RCC 7860 (cell line): ENCODE measurements around the gene RCC1.
"Not testable (repeated sequence)": the region's sequence is repeated elsewhere in the genome, so short reads cannot be mapped to it uniquely, and the experiment has no call there.

Experiments
- DNase-seq: peaks from one replicate; pipeline ENCODE4 v3.0.0-alpha.2; 2015; ENCODE audit warnings: low spot score
- FAIRE-seq: peaks from 2 replicates; lab custom pipeline; 2012; peaks lifted over from hg19 to GRCh38; lab: Jason Lieb, UNC

RCC1 gene

DNA sequence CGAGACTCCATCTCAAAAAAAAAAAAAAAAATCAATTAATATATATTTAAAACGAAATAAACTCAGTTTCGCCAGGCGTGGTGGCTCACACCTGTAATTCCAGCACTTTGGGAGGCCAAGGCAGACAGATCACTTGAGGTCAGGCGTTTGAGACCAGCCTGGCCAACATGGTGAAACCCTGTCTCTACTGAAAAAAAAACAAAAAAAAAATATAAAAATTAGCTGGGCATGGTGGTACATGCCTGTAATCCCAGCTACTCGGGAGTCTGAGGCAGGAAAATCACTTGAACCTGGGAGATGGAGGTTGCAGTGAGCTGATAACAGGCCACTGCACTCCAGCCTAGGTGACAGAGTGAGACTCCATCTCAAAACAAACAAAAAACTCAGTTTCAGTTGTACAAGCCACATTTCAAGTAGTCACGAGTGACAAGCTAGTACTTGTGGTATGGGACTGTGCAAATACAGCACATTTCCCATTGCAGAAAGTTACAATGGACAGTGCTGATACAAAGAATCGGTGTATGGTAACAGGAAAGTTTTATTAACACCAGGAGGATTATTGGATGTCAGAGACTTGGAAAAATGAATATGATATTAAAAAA lies 35.7 kb downstream of the RCC1 start:
- DNase-seq, FAIRE-seq: not testable (repeated sequence)

DNA sequence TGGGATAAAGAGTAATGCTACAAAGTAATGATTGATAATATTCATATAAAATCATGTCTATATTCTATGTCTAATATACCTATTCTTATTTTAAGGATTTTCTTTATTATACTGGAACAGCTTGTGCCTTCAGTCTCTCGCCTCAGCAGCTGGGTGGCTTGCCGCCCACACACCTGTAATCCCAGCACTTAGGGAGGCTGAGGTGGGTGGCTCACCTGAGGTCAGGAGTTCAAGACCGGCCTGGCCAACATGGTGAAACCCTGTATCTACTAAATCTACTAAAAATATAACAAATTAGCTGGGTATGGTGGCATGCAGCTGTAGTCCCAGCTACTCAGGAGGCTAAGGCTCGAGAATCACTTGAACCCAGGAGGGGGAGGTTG lies 39.4 kb downstream of the RCC1 start:
- FAIRE-seq = no peak
- no peak for DNase-seq

DNA sequence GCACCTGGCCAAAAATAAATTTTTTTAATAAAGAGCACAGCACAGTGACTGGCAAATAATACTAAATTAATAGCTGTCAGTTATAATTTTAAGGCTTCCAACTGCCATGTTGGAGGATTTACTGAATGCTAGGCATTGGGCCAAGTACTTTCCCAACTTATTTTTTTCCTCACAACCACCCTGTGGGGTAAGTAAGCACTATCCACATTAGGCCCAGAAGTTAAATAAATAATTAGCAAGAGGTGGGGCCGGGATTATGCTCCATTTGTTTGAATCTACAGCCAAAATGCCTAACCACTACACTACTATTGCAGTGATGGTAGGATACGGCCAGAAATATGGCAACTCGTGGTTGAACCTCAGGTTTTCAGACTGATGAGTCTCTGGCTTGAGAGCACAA lies 42.5 kb downstream of the RCC1 start:
- DNase-seq = no peak

DNA sequence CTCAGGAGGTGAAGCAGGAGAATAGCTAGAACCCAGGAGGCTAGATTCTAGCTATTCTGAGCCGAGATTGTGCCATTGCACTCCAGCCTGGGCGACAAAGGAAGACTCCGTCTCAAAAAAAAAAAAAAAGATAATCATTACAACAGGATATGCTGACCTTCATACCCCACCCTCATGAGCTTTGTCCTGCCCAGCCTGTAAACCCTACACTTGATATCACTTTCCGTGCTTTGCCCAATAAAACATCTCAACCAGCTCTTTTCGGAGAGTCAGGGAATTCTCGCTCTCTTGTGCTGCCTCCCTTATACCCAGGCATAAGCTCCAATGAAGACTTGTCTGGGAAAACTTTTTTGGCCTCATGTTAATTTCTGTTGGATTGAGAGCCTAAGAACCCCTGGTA lies 45.5 kb downstream of the RCC1 start:
- FAIRE-seq (no peak), DNase-seq (no peak)

More for the DNA sequence above, 42.5 kb downstream of the RCC1 start:
- FAIRE-seq = no peak

DNA sequence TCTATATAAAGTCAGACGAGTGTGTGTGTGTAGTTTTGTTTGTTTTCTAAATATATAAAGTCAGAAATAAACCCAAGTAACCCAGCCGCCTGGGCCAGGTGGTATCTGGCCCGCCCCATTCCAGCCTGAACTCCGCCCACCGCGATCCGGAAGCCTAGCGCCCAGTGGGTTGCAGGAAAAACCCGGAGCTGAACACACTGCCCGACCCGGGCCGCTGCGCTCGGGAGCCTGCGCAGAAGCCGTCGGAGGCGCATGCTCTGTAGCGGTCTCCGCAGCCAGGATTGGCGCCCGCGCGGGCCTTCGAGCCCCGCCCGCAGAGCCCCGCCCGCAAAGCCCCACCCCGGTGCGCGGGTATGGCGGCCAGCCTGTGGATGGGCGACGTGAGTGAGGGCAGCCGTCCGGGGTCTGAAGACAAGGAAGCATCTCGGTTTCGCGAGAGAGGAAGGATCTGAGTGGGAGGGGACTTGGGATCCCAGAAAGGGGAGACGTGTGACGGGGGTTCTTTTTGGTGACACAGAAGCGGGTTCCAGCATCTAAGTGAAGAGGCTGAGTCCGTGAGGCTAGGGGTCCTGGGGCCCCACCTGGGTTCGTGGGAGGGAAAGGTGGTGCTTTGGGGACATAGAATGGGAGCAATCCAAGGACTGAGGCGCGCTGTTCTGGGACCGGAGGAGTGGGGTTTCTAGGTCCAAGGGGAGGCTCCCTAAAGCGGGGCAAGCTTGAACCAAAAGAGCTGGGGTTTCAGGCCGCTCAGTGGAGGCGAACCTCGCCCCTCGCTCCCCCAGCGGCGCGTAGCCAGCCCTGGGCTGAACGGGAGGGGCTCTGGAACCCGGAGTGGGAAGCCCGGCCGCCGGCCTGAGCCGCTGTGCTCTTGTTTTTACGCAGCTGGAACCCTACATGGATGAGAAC lies 47.2 kb downstream of the RCC1 start, which contains the start of gene TRNAU1AP:
TSS of gene TRNAU1AP (plus strand) at position 328 of the 906 bp plus-strand sequence. CDS start at position 354, 26 bp downstream.
- peak; percentile 40 for FAIRE-seq
- peak; percentile 89 for DNase-seq

DNA sequence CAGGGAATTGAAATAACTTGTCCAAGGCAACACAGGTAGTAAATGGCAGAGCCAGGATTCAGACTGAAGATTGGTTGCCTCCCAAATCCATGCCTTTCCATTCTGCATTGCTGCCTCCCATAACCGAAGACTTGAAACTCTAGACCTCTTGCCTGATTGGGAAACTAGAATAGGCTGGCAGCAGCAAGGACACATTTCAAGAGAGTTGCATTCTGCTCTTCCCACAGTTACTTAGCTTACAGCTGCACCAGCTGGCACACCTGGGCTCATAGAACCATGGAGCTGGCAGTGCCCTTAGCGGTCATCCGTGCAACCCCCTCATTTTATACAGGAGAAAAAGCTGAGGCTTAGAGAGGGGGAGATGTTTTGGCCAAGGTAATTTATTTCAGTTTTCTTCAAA lies 55.0 kb downstream of the RCC1 start:
- DNase-seq (no peak), FAIRE-seq (no peak)

DNA sequence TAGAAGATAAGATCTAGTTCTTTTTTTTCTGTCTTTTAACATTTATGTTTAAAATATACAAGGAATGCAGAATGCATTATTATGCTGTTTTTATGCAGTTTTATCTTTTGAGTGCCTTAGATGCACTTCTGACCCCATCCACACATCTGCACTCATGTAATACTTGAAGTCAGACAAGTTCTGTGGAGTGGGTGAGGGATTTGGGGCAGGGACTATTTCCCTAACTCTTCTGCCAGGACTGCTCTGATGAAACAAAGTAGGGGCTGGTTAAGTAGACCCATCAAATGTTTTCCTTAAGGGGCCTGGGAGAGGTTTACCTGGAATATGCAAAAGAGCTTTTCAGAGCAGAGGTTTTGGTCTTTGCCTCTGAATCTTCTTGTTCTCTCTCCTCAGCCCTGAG lies 58.5 kb downstream of the RCC1 start:
- FAIRE-seq = no peak
- no peak for DNase-seq

DNA sequence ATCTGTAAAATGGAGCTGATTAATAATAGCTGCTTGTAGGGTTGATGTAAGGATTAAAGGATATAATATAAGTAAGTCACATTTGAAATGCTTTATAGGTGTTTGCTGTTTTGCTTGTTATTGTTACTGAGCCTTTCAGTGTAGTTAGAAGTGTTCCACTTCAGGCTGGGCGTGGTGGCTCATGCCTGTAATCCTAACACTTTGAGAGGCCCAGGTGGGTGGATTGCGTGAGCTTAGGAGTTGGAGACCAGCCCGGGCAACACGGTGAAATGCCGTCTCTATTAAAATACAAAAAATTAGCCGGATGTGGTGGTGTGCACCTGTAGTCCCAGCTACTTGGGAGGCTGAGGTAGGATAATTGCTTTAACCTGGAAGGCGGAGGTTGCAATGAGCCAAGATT lies 59.2 kb downstream of the RCC1 start:
- DNase-seq (no peak), FAIRE-seq (no peak)

DNA sequence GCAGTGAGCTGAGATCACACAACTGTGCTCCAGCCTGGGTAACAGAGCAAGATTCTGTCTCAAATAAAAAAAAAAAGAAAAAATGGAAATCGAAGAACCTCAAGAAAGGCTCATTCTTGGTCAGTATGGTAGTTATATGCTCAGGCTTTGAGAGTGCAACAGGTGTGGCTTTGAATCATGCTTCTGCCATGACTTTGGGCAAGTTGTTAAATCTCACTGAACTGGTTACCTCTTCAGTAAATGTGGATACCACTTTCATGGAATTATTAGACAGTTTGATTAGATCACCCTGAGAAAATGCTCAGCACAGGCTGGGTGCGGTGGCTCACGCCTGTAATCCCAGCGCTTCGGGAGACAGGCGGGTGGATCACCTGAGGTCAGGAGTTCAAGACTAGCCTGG lies 59.9 kb downstream of the RCC1 start:
- FAIRE-seq (no peak), DNase-seq (no peak)

DNA sequence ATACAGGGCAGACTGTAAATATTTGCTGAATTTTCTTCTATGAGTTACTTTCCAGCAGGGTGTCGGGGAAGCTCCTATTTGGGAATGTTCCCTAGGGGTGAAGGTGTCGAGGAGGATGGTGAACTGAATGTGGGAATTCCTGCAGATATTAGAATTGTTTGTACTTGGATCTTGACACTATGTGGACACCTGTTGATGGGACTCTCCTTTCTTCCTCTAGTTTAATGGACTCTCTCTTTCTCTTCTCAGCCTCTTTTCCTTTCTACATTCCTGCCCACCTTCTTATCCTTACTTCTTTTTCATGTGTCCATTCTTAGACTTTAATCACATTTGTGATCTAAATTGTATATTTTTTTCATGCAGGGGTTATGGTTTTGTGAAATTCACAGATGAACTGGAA lies 61.1 kb downstream of the RCC1 start:
- DNase-seq = no peak
- no peak for FAIRE-seq

DNA sequence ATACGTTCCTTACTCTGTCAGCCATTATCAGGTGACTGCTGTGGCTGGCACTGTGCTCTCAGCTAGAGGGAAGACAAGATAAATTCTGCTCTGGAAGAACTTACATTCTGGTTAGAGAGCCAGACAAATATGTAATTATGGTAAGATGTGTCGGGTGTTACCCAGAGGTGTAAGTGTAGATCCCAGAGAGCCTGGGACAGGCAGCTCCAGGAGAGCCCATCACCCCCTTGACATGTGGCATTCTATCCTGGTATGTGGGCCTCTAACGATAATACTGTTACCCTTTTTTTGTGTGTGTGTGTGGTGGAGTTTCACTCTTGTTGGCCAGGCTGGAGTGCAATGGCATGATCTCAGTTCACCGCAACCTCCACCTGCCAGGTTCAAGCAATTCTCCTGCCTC lies 66.1 kb downstream of the RCC1 start:
- no peak for FAIRE-seq
- DNase-seq = no peak

DNA sequence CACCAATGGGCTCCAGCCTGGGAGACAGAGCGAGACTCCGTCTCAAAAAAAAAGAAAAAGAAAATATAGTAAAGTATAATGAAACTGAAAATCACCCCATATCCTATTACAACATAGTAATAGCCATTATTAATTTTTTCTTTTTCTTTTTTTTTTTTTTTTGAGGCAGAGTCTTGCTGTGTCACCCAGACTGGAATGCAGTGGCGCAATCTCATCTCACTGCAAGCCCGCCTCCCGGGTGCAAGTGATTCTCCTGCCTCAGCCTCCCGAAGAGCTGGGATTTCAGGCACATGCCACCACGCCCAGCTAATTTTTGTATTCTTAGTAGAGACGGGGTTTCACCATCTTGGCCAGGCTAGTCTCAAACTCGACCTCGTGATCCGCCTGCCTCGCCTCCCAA lies 67.0 kb downstream of the RCC1 start:
- FAIRE-seq, DNase-seq: not testable (repeated sequence)

DNA sequence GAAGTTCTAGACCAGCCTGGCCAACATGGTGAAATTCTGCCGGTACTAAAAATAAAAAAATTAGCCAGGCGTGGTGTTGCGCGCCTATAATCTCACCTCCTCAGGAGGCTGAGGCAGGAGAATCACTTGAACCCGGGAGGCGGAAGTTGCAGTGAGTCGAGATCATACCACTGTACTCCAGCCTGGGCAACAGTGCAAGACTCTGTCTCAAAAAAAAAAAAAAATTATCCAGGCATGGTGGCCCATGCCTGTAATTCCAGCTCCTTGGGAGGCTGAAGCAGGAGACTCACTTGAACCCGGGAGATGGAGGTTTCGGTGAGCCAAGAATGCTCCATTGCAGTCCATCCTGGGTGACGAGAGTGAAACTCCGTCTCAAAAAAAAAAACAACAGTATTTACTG lies 67.7 kb downstream of the RCC1 start:
- FAIRE-seq (no peak), DNase-seq (no peak)

DNA sequence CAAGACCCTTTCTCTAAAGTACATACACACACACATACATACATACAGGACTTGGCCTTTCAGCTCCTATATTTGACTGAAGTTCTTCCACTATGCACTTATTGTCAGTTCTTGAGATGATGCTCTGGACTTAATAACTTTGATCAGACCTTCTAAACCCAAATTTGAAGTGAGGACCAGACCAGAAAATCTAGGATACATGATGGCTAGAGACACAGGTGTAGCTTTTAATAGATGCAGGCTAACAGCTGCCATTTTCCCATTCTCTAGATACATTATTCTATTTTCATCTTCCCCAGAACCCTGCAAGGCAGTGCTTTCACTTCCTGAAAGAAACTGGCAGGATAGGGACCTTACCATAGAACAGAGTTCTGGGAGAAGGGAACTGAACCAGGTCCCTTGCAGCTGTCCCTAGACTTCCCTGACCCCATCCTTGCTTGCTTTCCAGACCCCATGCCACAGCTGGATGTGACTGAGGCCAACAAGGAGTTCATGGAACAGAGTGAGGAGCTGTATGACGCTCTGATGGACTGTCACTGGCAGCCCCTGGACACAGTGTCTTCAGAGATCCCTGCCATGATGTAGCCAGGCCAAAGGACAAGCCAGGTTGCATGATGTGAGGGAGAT lies 71.3 kb downstream of the RCC1 start:
- peak; percentile 60 for DNase-seq
- FAIRE-seq = no peak

DNA sequence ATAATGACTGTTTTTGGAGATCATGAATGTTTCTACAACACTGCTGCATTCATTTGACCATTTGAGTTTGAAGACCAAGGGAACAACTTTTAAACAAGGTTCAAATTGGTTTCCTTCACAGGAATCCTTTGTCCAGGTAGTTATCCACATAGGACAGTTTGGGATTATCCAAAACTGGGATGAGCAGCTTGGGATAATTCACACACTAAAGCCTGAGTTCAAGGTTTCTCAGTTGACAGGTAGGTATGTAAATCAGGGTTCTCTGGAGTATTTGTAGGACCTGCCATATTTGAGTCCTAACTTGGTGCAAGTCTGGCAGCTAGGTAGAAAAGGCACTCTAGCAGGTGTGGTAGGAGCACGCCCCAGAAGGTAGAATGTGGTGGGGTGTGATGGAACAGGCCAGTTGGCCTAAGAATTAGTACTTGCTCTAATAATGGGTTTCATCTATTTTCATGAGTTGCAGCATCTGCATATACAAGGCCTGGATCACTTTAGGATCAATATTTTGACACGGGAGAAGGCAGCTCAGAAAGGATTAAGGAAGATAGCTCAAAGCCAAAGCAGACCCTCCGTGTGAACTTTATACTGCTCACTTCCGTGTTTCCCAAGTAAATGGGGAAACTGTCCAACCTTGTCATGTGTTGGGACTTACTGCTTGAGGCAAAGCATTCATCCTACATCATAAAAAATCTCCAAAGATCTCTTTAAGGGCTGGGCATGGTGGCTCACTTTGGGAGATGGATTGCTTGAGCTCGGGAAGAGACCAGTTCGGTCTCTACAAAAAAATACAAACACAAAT lies 72.1 kb downstream of the RCC1 start:
- DNase-seq (peak; percentile 18), FAIRE-seq (no peak)

DNA sequence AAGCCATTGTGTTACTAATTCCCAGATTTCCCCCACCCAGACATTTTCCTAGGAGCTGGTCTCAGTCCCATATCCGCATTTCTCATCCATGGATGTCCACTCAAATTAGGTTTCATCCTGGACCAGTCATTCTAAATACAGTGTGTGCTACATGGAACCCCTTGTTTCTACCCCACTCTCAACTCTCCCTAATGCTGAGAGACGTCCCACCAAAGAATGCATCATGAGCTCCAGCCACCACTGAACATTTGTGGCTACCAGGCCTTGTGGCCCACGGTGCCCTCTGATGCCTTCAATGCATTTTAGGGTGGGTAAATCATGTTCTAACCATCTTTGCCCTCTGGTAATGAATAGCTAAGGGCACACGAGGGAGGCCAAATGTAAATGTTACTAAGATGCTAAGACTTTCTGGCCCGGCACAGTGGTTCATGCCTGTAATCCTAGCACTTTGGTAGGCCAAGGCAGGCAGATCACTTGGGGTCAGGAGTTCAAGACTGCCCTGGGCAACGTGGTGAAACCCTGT lies 72.9 kb downstream of the RCC1 start:
- DNase-seq = no peak
- FAIRE-seq = no peak

DNA sequence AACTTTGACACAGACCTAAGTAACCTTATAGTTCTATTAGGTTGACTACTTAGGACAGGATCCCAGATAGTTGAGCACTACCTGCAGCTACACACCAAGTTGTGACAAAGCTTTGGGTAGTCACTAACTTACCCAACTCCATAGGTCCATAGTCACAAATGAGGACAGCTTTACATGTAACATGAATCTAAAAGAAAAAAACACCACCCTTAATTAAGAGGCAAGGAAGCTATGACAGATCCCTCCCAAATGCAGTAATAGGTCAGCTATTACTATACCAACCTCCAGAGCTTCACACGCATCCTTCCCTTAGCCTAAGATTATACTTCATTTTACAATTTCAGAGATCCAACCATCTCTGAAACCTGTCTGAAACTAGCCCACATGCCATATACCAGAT lies 73.6 kb downstream of the RCC1 start:
- no peak for FAIRE-seq
- peak; percentile 28 for DNase-seq

DNA sequence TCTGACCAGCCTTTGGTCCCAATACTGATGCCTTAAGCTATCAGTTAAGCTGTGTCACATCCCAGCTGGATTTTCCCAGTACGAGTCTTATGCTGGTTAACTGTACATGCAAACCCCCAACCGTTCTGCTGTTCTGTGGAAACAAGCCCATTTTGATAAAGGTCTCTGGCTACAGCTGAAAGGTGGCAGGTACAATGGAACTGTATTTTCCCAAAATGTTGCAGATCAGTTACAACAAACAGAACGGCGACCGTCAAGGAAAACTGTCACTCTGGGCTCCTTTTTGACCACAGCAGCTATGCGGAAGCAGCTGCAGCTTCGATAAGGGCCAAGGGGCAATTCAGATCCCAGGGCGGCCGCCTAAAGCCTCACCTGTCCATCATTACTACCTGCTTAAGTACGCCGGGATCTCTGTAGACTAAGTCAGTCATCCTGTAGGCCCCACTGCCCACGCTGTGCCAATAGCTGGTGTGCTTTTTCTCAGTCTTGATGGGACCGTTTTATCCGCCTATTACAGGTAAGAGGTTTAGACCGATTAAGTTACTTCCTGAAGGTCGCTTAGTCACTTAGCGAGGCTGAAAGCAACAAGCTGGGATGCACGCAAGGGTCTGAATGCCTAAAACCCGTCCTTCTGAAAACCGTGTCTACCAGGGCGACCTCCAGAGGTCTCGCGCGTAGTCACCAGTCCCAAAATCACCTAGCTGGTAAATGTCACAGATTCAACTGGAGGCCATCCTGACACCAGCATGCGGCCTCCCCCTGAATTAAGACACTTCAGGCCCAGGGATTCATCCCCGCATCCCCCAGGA lies 75.1 kb downstream of the RCC1 start:
- DNase-seq (peak; percentile 31), FAIRE-seq (no peak)

DNA sequence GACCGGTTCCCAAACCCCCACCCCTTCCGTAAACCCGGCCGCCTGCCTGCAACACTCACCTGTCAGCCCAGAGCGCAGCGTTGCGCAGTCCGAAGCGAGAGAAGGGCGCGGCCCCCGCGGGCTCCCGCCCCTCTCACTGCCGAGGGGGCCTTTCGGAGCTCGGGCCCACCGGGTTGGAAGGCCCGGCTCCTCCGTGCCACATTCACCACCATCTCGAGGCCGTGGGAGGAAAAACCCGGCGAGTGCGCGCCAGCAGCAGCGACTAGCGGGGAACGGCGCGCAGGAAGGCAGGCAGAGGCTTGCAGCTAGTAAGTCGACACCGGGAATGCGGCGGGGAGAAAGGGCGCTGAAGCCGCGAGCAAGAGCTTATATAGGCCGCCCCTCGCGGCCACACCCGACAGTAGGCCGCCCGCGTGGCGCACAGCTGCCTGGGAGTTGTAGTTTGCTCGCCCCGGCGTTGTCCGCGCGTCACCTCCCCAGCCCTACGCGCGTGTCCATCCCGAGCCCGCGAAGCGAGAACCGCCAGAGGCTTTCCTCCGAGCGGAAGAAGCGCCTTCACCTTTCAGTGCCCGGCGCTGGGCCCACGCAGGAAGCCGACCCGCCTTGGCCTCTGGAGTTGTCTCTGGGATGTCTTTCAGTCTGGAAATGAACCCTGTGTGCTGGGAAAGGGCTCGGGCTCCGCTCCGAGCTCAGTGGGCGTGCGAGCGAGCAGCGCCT lies 75.8 kb downstream of the RCC1 start:
- peak; percentile 94 for DNase-seq
- peak; percentile 32 for FAIRE-seq
